HS-5 (cell line): ENCODE measurements around the gene MFN1.

ENCODE experiments used
- DNase-seq: peaks from one replicate; pipeline ENCODE4 v3.0.0-alpha.2; 2012; ENCODE audit warnings: low read depth

MFN1 gene

DNA sequence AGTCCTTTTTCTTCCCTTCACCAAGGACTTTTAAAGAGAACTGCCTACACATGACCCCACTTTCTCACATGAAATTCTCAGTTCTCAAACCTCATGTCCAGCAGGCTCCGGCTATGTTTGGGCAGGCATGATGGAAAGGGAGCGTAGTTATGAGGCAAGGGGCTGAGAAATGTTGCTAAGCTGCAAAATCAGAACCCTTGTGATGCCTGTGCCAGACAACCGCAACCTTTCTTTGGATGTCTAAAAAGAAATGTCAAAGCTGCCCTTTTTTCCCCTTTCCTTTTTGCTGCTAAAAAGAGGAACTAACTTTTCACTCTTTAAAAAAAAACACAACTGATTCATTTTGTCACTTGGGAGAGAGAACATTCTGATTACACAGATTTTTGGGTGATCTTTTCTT, 84.5 kb downstream of the MFN1 start:
- DNase-seq, result no peak

DNA sequence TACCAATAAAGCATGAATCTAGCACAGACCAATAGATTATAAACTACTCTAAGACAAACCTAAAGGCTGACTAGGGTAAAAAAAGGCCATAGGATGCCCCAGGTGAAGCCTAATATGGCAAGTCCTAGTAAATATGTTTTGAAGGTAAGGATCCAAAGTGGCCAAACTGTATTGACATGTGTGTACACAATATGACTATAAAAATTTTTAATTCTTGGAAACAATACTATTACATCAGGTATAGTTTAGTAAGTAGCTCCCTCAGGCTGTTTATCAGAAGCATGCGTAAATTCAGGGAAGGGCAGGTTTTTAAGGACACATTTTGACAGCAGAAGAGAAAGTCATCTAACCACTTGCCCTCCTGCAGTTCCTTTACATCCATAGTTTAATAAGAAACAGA, 84.9 kb downstream of the MFN1 start:
- DNase-seq, result no peak

- no peak for DNase-seq
Measured at GRCh38 chr3:179436517-179436916, 89.0 kb downstream of the MFN1 start.

GRCh38 chr3:179438841-179439240, 91.3 kb downstream of the MFN1 start:
- DNase-seq, result no peak
